K562 (cell line): ENCODE results near the gene NDUFC2. TPM values are rescaled to one million over a fixed set of nuclear protein-coding genes. Genes with fewer than 3 reads are reported as not detected.
A peak's percentile ranks its signal among the peaks of the same experiment; 100 is the strongest.

Experiments
- ARID2 ChIP-seq: fragments of 450-650 bp; IDR thresholded peaks from 2 replicates; pipeline ENCODE4 v1.6.1; 2017; ENCODE audit warnings: antibody characterized with exemption, mild to moderate bottlenecking
- ARID3B ChIP-seq: fragments of 250-450 bp; sonication (Bioruptor Pico); IDR thresholded peaks from 2 replicates; pipeline ENCODE4 v1.4.0; 2020; ENCODE audit warnings: borderline replicate concordance
- BCOR ChIP-seq: fragments of 450-650 bp; IDR thresholded peaks from 2 replicates; pipeline ENCODE4 v1.6.1; 2016
- CREB3L1 ChIP-seq: fragments of 450-650 bp; IDR thresholded peaks from 2 replicates; pipeline ENCODE4 v1.6.1; 2014; ENCODE audit warnings: low read depth, mild to moderate bottlenecking, moderate library complexity, borderline replicate concordance
- HDAC8 ChIP-seq: fragments of 450-650 bp; IDR thresholded peaks from 2 replicates; pipeline ENCODE4 v1.6.1; 2016; ENCODE audit warnings: mild to moderate bottlenecking, missing genetic modification characterization, moderate library complexity, missing compliant biosample characterization
- HNRNPH1 ChIP-seq: fragments of 200-400 bp; formaldehyde crosslinking; optimal IDR thresholded peaks from 2 replicates; pipeline ENCODE3; 2017; ENCODE audit warnings: low read depth, mild to moderate bottlenecking, low read length, moderate library complexity
- MCM2 ChIP-seq: fragments of 450-650 bp; IDR thresholded peaks from 2 replicates; pipeline ENCODE4 v1.6.1; 2017; ENCODE audit warnings: low read depth, mild to moderate bottlenecking
- NFIX ChIP-seq: fragments of 250-450 bp; sonication (Bioruptor Pico); IDR thresholded peaks from 2 replicates; pipeline ENCODE4 v1.4.0; 2020; ENCODE audit warnings: low read depth, mild to moderate bottlenecking, moderate library complexity
- PHF8 ChIP-seq: fragments of 200-600 bp; sonication (generic); IDR thresholded peaks from 2 replicates; pipeline ENCODE4 v1.6.1; 2012; ENCODE audit warnings: mixed run types, mild to moderate bottlenecking, inconsistent platforms, low read length, moderate library complexity, borderline replicate concordance
- TAF9B ChIP-seq: fragments of 450-650 bp; IDR thresholded peaks from 2 replicates; pipeline ENCODE4 v1.6.1; 2018; ENCODE audit warnings: mild to moderate bottlenecking; ENCODE audit not compliant: partially characterized antibody
- U2AF1 ChIP-seq: fragments of 200-400 bp; formaldehyde crosslinking; optimal IDR thresholded peaks from 2 replicates; pipeline ENCODE3; 2017; ENCODE audit warnings: mild to moderate bottlenecking, low read depth, low read length, moderate library complexity
- ZBTB8A ChIP-seq: fragments of 450-650 bp; IDR thresholded peaks from 2 replicates; pipeline ENCODE4 v1.6.1; 2018; ENCODE audit warnings: mild to moderate bottlenecking, moderate library complexity; ENCODE audit not compliant: partially characterized antibody
- ZNF146 ChIP-seq: IDR thresholded peaks from one replicate; pipeline ENCODE4 v1.6.1; 2018; ENCODE audit warnings: missing compliant biosample characterization; ENCODE audit not compliant: unreplicated experiment
- ZNF217 ChIP-seq: sonication (generic); formaldehyde crosslinking; IDR thresholded peaks from 2 replicates; pipeline ENCODE4 v1.8.0; 2022; ENCODE audit warnings: mild to moderate bottlenecking, missing genetic modification reagents
- ZNF41 ChIP-seq: fragments of 250-450 bp; sonication (Bioruptor Pico); conservative IDR thresholded peaks from 2 replicates; pipeline ENCODE4 v1.4.0; 2020; ENCODE audit warnings: mild to moderate bottlenecking
- ZNF445 ChIP-seq: fragments of 250-450 bp; sonication (Bioruptor Pico); IDR thresholded peaks from 2 replicates; pipeline ENCODE4 v1.4.0; 2020; ENCODE audit warnings: low read depth, mild to moderate bottlenecking, moderate library complexity
- ZNF717 ChIP-seq: fragments of 250-450 bp; sonication (Bioruptor Pico); IDR thresholded peaks from 2 replicates; pipeline ENCODE4 v1.5.0; 2021
- polyA plus RNA-seq, 8 experiments: library from polyadenylated mRNA; depleted of rRNA in 4 of 8; stranded (reverse) in 5 of 8; unstranded in 3 of 8; fragments of >200 nt; fragmentation: Nextera tagmentation in 2 of 8; fragmentation: Illumina TruSeq in 1 of 8; extraction: Ambion mirVana in 2 of 8; extraction: Trizol in 1 of 8; gene quantifications; 2 replicates each; pipeline versions ENCODE4 v1.2.1 to v1.2.3, GENCODE V29; 2011 to 2014; ENCODE audit warnings: inconsistent platforms in 1 of 8, missing spikeins in 1 of 8
- total RNA-seq, 7 experiments: library from RNA; depleted of rRNA in 6 of 7; stranded (reverse); fragments of >200 nt in 6 of 7; fragmentation: Illumina TruSeq in 2 of 7; extraction: Trizol in 2 of 7; gene quantifications; 2 replicates each; pipeline versions ENCODE4 v1.2.1 to v1.2.3, GENCODE V29; 2011 to 2021; ENCODE audit warnings: low replicate concordance in 1 of 7
- TF ChIP-seq, protein P1 (sequence below): sonication (generic); formaldehyde crosslinking; IDR thresholded peaks from 2 replicates; pipeline ENCODE4 v1.8.0; 2022; ENCODE audit warnings: mild to moderate bottlenecking, missing genetic modification reagents, borderline replicate concordance
- TF ChIP-seq, protein P2 (sequence below): fragments of 450-650 bp; IDR thresholded peaks from 2 replicates; pipeline ENCODE4 v1.6.1; 2017; ENCODE audit warnings: antibody characterized with exemption

NDUFC2 gene
- total and polyA plus RNA-seq, 9 of the 15 experiments (the other 6 are each of a cell fraction or from before 2014, with no cell fraction given) = 168 to 1,119 (median 442) TPM

- TF ChIP-seq, protein P1, sequence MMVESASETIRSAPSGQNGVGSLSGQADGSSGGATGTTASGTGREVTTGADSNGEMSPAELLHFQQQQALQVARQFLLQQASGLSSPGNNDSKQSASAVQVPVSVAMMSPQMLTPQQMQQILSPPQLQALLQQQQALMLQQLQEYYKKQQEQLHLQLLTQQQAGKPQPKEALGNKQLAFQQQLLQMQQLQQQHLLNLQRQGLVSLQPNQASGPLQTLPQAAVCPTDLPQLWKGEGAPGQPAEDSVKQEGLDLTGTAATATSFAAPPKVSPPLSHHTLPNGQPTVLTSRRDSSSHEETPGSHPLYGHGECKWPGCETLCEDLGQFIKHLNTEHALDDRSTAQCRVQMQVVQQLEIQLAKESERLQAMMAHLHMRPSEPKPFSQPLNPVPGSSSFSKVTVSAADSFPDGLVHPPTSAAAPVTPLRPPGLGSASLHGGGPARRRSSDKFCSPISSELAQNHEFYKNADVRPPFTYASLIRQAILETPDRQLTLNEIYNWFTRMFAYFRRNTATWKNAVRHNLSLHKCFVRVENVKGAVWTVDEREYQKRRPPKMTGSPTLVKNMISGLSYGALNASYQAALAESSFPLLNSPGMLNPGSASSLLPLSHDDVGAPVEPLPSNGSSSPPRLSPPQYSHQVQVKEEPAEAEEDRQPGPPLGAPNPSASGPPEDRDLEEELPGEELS (CRISPR knock-in tag) = no peak
- TF ChIP-seq BCOR (no peak; the same call in 1 of the 2 replicates), ZNF217 (no peak), ZNF445 (no peak), ZNF717 (no peak), U2AF1 (no peak), PHF8 (no peak), ARID2 (peak; percentile 83), NFIX (CRISPR knock-in tag) (peak; percentile 46; the same call in 1 of the 2 replicates), MCM2 (no peak), TAF9B (peak; percentile 77), ZNF146 (CRISPR knock-in tag) (no peak), ARID3B (no peak), ZBTB8A (no peak), CREB3L1 (no peak), ZNF41 (CRISPR knock-in tag) (no peak), HDAC8 (tag) (no peak), HNRNPH1 (no peak)
- TF ChIP-seq, protein P2, sequence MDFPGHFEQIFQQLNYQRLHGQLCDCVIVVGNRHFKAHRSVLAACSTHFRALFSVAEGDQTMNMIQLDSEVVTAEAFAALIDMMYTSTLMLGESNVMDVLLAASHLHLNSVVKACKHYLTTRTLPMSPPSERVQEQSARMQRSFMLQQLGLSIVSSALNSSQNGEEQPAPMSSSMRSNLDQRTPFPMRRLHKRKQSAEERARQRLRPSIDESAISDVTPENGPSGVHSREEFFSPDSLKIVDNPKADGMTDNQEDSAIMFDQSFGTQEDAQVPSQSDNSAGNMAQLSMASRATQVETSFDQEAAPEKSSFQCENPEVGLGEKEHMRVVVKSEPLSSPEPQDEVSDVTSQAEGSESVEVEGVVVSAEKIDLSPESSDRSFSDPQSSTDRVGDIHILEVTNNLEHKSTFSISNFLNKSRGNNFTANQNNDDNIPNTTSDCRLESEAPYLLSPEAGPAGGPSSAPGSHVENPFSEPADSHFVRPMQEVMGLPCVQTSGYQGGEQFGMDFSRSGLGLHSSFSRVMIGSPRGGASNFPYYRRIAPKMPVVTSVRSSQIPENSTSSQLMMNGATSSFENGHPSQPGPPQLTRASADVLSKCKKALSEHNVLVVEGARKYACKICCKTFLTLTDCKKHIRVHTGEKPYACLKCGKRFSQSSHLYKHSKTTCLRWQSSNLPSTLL = 0 out of 2 replicates have a peak, but pooled peaks have one; percentile 20
These were observed 39.6 kb downstream of the NDUFC2 start (continued) for GRCh38 chr11:78039919-78040671.
